ENCODE results near the gene TTC39C.

- TF ChIP-seq EZH2 (IDR thresholded peaks at IDR 0.05; ENCODE audit: low read length, missing control alignments), result no peak
- TF ChIP-seq CTCF (conservative IDR thresholded peaks at IDR 0.05 in 1 of 2, IDR thresholded peaks at IDR 0.05 in 1 of 2; ENCODE audit: low read depth in 1 of 2, low read length in 2 of 2), result no peak
Measured at GRCh38 chr18:24161304-24161703, 146.8 kb downstream of the TTC39C start.
